Activated CD4-positive, alpha-beta memory T cell treated with anti-CD3 and anti-CD28 coated beads, Interleukin-2, amount 10 ng/mL, durations not matched to agents 7 days and 5 days (primary cell): ENCODE measurements around the gene NPC1. TPM values are rescaled to one million over a fixed set of nuclear protein-coding genes. Genes with fewer than 3 reads are reported as not detected.

Experiments used
- CTCF ChIA-PET: fragments of 350-600 bp; sonication (Branson Sonifier 250); formaldehyde crosslinking; loops from one replicate; lab custom pipeline; 2021; ENCODE audit warnings: antibody characterized with exemption, inconsistent platforms; lab: Charles Lee
- POLR2A ChIA-PET: fragments of 350-600 bp; sonication (Branson Sonifier 250); formaldehyde crosslinking; loops from one replicate; lab custom pipeline; 2021; ENCODE audit warnings: antibody characterized with exemption; lab: Charles Lee
- DNase-seq: peaks from one replicate; pipeline ENCODE4 v3.0.0-alpha.2; 2020
- H3K27ac Mint-ChIP-seq: one replicate; pipeline ENCODE4 v1.8.0; 2021; ENCODE audit warnings: mild to moderate bottlenecking, mixed read lengths
- H3K27me3 Mint-ChIP-seq: one replicate; pipeline ENCODE4 v1.8.0; 2021; ENCODE audit warnings: mixed read lengths
- H3K36me3 Mint-ChIP-seq: one replicate; pipeline ENCODE4 v1.8.0; 2021; ENCODE audit warnings: low read depth, mixed read lengths
- H3K4me1 Mint-ChIP-seq: one replicate; pipeline ENCODE4 v1.8.0; 2021; ENCODE audit warnings: mixed read lengths
- H3K4me3 Mint-ChIP-seq: one replicate; pipeline ENCODE4 v1.8.0; 2021; ENCODE audit warnings: mild to moderate bottlenecking, mixed read lengths
- H3K9me3 Mint-ChIP-seq: one replicate; pipeline ENCODE4 v1.8.0; 2021; ENCODE audit warnings: mixed read lengths
- total RNA-seq, 2 experiments: library from RNA; stranded (reverse); gene quantifications; one replicate each; pipeline ENCODE4 v1.2.3, GENCODE V29; 2021

Gene NPC1
- total RNA-seq, 2 experiments from 2014 or later = 39.8 to 44.8 TPM

- peaks cover 40% of the 10 kb centered on the region for H3K4me1 Mint-ChIP-seq
- H3K4me3 Mint-ChIP-seq = no peak overlapping the region
- peaks cover 86% of the 10 kb centered on the region for H3K36me3 Mint-ChIP-seq
Measured at GRCh38 chr18:23538001-23538400, 48.3 kb downstream of the NPC1 start.

GRCh38 chr18:23537274-23537673, 49.0 kb downstream of the NPC1 start:
- Mint-ChIP-seq H3K27ac (no peak overlapping the region), H3K4me1 (peaks cover 35% of the 10 kb centered on the region), H3K36me3 (peaks cover 85% of the 10 kb centered on the region), H3K4me3 (no peak overlapping the region), H3K27me3 (no peaks in the 10 kb centered on the region), H3K9me3 (no peaks in the 10 kb centered on the region)
- ChIA-PET POLR2A (no interaction called here), CTCF (no interaction called here)
- DNase-seq = no peak

More at GRCh38 chr18:23538001-23538400, 48.3 kb downstream of the NPC1 start:
- Mint-ChIP-seq H3K9me3 (no peaks in the 10 kb centered on the region), H3K27me3 (no peaks in the 10 kb centered on the region), H3K27ac (no peak overlapping the region)
- POLR2A ChIA-PET = no interaction called here
- CTCF ChIA-PET = no interaction called here
- no peak for DNase-seq

- POLR2A ChIA-PET = no interaction called here
- H3K9me3 Mint-ChIP-seq = no peaks in the 10 kb centered on the region
Measured at GRCh38 chr18:23536204-23536603, 50.1 kb downstream of the NPC1 start.

GRCh38 chr18:23534276-23534675, 52.0 kb downstream of the NPC1 start:
- Mint-ChIP-seq H3K4me3 (no peak overlapping the region), H3K27ac (no peak overlapping the region), H3K36me3 (peaks cover 89% of the 10 kb centered on the region), H3K4me1 (peaks cover 12% of the 10 kb centered on the region), H3K27me3 (no peaks in the 10 kb centered on the region), H3K9me3 (no peaks in the 10 kb centered on the region)
- ChIA-PET POLR2A (no interaction called here), CTCF (interaction anchor here (1.0 kb wide), 1 partner anchor 161 kb away, joined by 3 read pairs; no protein-coding TSS in a partner anchor)
- DNase-seq = no peak

More at GRCh38 chr18:23536204-23536603, 50.1 kb downstream of the NPC1 start:
- DNase-seq = no peak
- Mint-ChIP-seq H3K4me3 (no peak overlapping the region), H3K27ac (no peak overlapping the region), H3K4me1 (peaks cover 26% of the 10 kb centered on the region), H3K36me3 (peaks cover 89% of the 10 kb centered on the region), H3K27me3 (no peaks in the 10 kb centered on the region)
- CTCF ChIA-PET = no interaction called here

- Mint-ChIP-seq H3K4me3 (no peak overlapping the region), H3K9me3 (no peaks in the 10 kb centered on the region), H3K27ac (no peak overlapping the region), H3K4me1 (peaks cover 6% of the 10 kb centered on the region), H3K36me3 (peaks cover 89% of the 10 kb centered on the region), H3K27me3 (no peaks in the 10 kb centered on the region)
- ChIA-PET CTCF (interaction anchor here (1.2 to 1.3 kb wide), 2 partner anchors 17 to 52 kb away, joined by 4 read pairs; no protein-coding TSS in a partner anchor), POLR2A (interaction anchor here (0.7 to 1.4 kb wide), 2 partner anchors 53 to 195 kb away, joined by 3 to 4 read pairs; partner anchors contain the start of gene NPC1)
- no peak for DNase-seq
Measured at GRCh38 chr18:23532848-23533247, 53.5 kb downstream of the NPC1 start.

GRCh38 chr18:23531912-23532311, 54.4 kb downstream of the NPC1 start:
- Mint-ChIP-seq H3K27ac (no peak overlapping the region), H3K36me3 (peaks cover 88% of the 10 kb centered on the region), H3K27me3 (no peaks in the 10 kb centered on the region), H3K4me3 (no peak overlapping the region), H3K9me3 (no peaks in the 10 kb centered on the region), H3K4me1 (peaks cover 6% of the 10 kb centered on the region)
- ChIA-PET CTCF (interaction anchor here (1.1 to 1.3 kb wide), 2 partner anchors 16 to 53 kb away, joined by 4 to 8 read pairs; no protein-coding TSS in a partner anchor), POLR2A (interaction anchor here (1.4 kb wide), 1 partner anchor 54 kb away, joined by 4 read pairs; the partner anchor contains the start of gene NPC1)
- DNase-seq = no peak

- CTCF ChIA-PET = no interaction called here
- POLR2A ChIA-PET = no interaction called here
- H3K4me3 Mint-ChIP-seq = no peak overlapping the region
- H3K27me3 Mint-ChIP-seq = no peaks in the 10 kb centered on the region
- H3K9me3 Mint-ChIP-seq = no peaks in the 10 kb centered on the region
- no peak overlapping the region for H3K27ac Mint-ChIP-seq
- no peak for DNase-seq
- H3K36me3 Mint-ChIP-seq = peaks cover 90% of the 10 kb centered on the region
- peaks cover 6% of the 10 kb centered on the region for H3K4me1 Mint-ChIP-seq
Measured at GRCh38 chr18:23530195-23530594, 56.1 kb downstream of the NPC1 start.

- ChIA-PET POLR2A (no interaction called here), CTCF (no interaction called here)
- Mint-ChIP-seq H3K27me3 (no peaks in the 10 kb centered on the region), H3K9me3 (no peaks in the 10 kb centered on the region), H3K4me1 (peaks cover 6% of the 10 kb centered on the region), H3K4me3 (no peak overlapping the region), H3K36me3 (peaks cover 86% of the 10 kb centered on the region), H3K27ac (no peak overlapping the region)
- no peak for DNase-seq
Measured at GRCh38 chr18:23529604-23530003, 56.7 kb downstream of the NPC1 start.

- H3K27me3 Mint-ChIP-seq = no peaks in the 10 kb centered on the region
- H3K27ac Mint-ChIP-seq = peak overlapping the region; percentile 1
- no peaks in the 10 kb centered on the region for H3K9me3 Mint-ChIP-seq
- no peak overlapping the region for H3K4me3 Mint-ChIP-seq
- H3K4me1 Mint-ChIP-seq = peaks cover 8% of the 10 kb centered on the region
- ChIA-PET CTCF (interaction anchor here (1.5 kb wide), 1 partner anchor 13 kb away, joined by 4 read pairs; no protein-coding TSS in a partner anchor), POLR2A (interaction anchor here (1.2 kb wide), 1 partner anchor 12 kb away, joined by 3 read pairs; no protein-coding TSS in a partner anchor)
- DNase-seq = no peak
- peaks cover 85% of the 10 kb centered on the region for H3K36me3 Mint-ChIP-seq
Measured at GRCh38 chr18:23528580-23529472, 57.5 kb downstream of the NPC1 start.

- CTCF ChIA-PET = interaction anchor here (2.4 kb wide), 1 partner anchor 11 kb away, joined by 12 read pairs; no protein-coding TSS in a partner anchor
- Mint-ChIP-seq H3K9me3 (no peaks in the 10 kb centered on the region), H3K27ac (no peak overlapping the region), H3K27me3 (no peaks in the 10 kb centered on the region), H3K4me3 (no peak overlapping the region), H3K4me1 (peaks cover 12% of the 10 kb centered on the region), H3K36me3 (peaks cover 85% of the 10 kb centered on the region)
- POLR2A ChIA-PET = no interaction called here
- DNase-seq = no peak
Measured at GRCh38 chr18:23526501-23527063, 59.7 kb downstream of the NPC1 start.

GRCh38 chr18:23524213-23524707, 62.0 kb downstream of the NPC1 start:
- Mint-ChIP-seq H3K9me3 (no peaks in the 10 kb centered on the region), H3K4me3 (no peak overlapping the region), H3K27ac (no peak overlapping the region), H3K36me3 (peaks cover 80% of the 10 kb centered on the region), H3K4me1 (peaks cover 6% of the 10 kb centered on the region), H3K27me3 (no peaks in the 10 kb centered on the region)
- CTCF ChIA-PET = interaction anchor here (1.2 to 2.4 kb wide), 3 partner anchors 9 to 19 kb away, joined by 3 to 12 read pairs (median 6); no protein-coding TSS in a partner anchor
- POLR2A ChIA-PET = no interaction called here
- no peak for DNase-seq

GRCh38 chr18:23523429-23524212, 62.7 kb downstream of the NPC1 start:
- H3K9me3 Mint-ChIP-seq = no peaks in the 10 kb centered on the region
- peaks cover 78% of the 10 kb centered on the region for H3K36me3 Mint-ChIP-seq
- peak overlapping the region; percentile 0 for H3K27ac Mint-ChIP-seq
- ChIA-PET POLR2A (interaction anchor here (1.1 to 1.3 kb wide), 2 partner anchors 9 to 62 kb away, joined by 3 to 6 read pairs; no protein-coding TSS in a partner anchor), CTCF (interaction anchor here (1.2 to 2.1 kb wide), 2 partner anchors 17 to 18 kb away, joined by 3 to 6 read pairs; no protein-coding TSS in a partner anchor)
- H3K4me1 Mint-ChIP-seq = peaks cover 6% of the 10 kb centered on the region
- H3K4me3 Mint-ChIP-seq = no peak overlapping the region
- no peak for DNase-seq
- no peaks in the 10 kb centered on the region for H3K27me3 Mint-ChIP-seq
